GM12801 (cell line): Measurements from ENCODE around the gene CPD.

Experiments
- CTCF ChIP-seq: IDR thresholded peaks from one replicate; pipeline ENCODE4 v1.5.1; 2011; ENCODE audit warnings: control low read depth; ENCODE audit not compliant: insufficient read length; ENCODE audit errors: extremely low read depth

Gene CPD

GRCh38 chr17:30378825-30379302 is at the start of gene CPD:
Gene CPD, plus strand, starts transcription at chr17:30378927. Its CDS starts 54 bp downstream, at chr17:30378981.
- TF ChIP-seq CTCF: no peak

- no peak for TF ChIP-seq CTCF
Observed at GRCh38 chr17:30332057-30332542, 46.6 kb upstream of the CPD start.

DNA sequence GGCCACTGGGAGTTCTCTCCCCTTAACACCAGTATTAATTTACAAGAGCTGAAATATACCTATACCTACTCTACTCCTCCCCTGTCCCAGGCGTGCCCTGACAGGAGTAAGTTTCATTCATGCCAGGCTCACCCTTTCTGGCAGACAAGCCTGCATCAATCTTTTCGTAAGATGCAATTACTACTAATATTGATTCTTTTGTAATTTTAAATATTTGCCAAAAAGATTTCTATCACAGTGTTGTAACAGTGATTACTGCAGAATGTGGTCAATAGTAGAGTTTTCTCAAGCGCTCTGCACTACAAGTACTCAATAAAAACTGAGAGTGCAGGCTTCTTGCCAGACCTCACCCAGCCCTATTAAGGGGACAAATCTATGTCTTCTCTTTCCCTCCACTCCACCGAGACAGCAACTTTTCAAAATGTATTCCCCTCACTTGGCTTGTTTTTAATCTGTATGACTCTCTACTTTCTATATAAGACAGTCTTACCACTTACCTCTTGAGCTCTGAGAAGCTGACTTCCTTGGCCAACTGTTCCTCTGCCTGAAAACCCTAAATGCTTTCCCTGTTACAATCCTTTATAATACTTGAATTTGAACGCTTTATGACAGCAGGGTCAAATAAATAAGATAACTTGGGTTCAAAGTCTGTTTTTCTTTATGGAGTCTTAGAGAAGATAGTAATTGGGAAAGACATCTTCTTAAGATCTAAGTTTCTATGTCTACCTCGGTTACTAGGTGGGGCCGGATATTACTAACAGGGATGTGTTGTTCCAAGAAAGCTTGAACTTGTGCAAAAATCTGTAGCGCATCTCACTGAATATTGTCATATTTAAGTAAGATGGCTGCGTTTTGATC is 45.0 kb upstream of the CPD start, which contains the start of gene TMIGD1:
Gene TMIGD1, minus strand, starts transcription at position 555 of the 858 bp plus-strand sequence. CDS start 1,924 bp downstream, outside the sequence.
- TF ChIP-seq CTCF: no peak

DNA sequence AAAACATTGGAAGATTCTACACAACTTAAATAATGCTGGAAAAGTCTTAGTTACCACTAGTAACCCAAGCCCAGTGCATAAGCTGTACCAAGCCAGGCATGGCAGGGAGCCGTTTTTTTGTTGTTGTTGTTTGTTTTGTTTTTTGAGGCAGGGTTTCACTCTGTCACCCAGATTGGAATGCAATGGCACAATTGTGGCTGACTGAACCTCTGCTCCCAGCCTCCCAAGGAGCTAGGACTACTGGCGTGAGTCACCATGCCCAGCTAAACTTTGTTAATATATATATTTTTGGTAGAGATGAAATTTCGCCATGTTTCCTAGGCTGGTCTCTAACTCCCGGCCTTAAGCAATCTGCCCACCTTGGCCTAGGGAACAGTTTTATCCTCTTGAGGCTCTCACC is 44.3 kb upstream of the CPD start:
- no peak for TF ChIP-seq CTCF

- peak; percentile 34 for TF ChIP-seq CTCF
Observed at GRCh38 chr17:30336369-30337171, 42.2 kb upstream of the CPD start.

- no peak for TF ChIP-seq CTCF
Observed at GRCh38 chr17:30337393-30337999, 41.2 kb upstream of the CPD start.

GRCh38 chr17:30339086-30339485 is 39.6 kb upstream of the CPD start:
- no peak for TF ChIP-seq CTCF
